Stomach (tissue), 9 donors: ENCODE results near the gene KLKB1. TPM values are rescaled to one million over a fixed set of nuclear protein-coding genes. Genes with fewer than 3 reads are reported as not detected.

ENCODE experiments used
- DNase-seq, 2 donors: peaks; one replicate each; pipeline versions ENCODE4 v3.0.0 to v3.0.0-alpha.2; 2013 to 2019
- H3K27ac ChIP-seq, 5 donors: fragments of 200-600 bp in 4 of 5; sonication (generic) in 4 of 5; one replicate each; pipeline ENCODE4 v1.5.1; 2013 to 2019; ENCODE audit warnings: mild to moderate bottlenecking in 1 of 5, moderate library complexity in 1 of 5
- H3K27me3 ChIP-seq, 3 donors: fragments of 200-600 bp; sonication (generic); one replicate each; pipeline ENCODE4 v1.5.1; 2017 to 2019; ENCODE audit warnings: mixed run types in 1 of 3
- H3K36me3 ChIP-seq, 4 donors: fragments of 200-600 bp; sonication (generic); 1 replicate in 3 of 4; 2 replicates in 1 of 4; pipeline ENCODE4 v1.5.1; 2016 to 2019
- H3K4me1 ChIP-seq, 4 donors: fragments of 200-600 bp; sonication (generic); one replicate each; pipeline ENCODE4 v1.5.1; 2016 to 2019
- H3K4me3 ChIP-seq, 4 donors: fragments of 200-600 bp; sonication (generic) in 3 of 4; one replicate each; pipeline ENCODE4 v1.5.1; 2016 to 2019; ENCODE audit warnings: mild to moderate bottlenecking in 1 of 4
- H3K9me3 ChIP-seq, 4 donors: fragments of 200-600 bp; sonication (generic); one replicate each; pipeline ENCODE4 v1.5.1; 2016 to 2019
- CTCF ChIP-seq, 7 experiments: fragments of 450-650 bp in 4 of 7; fragments of 200-600 bp in 3 of 7; sonication (generic) in 3 of 7; IDR thresholded peaks; one replicate each; pipeline ENCODE4 v1.5.1; 2016 to 2019; ENCODE audit warnings: antibody characterized with exemption in 7 of 7, control low read depth in 2 of 7, mild to moderate bottlenecking in 1 of 7
- EP300 ChIP-seq: sonication (generic); formaldehyde crosslinking; IDR thresholded peaks from one replicate; pipeline ENCODE4 v1.6.1; 2017; ENCODE audit warnings: antibody characterized with exemption
- POLR2A ChIP-seq, 4 donors: fragments of 450-650 bp; IDR thresholded peaks; one replicate each; pipeline ENCODE4 v1.6.1; 2016; ENCODE audit warnings: antibody characterized with exemption in 4 of 4, control low read depth in 2 of 4, mild to moderate bottlenecking in 1 of 4, moderate library complexity in 1 of 4
- POLR2AphosphoS5 ChIP-seq, 3 donors: sonication (generic); formaldehyde crosslinking; IDR thresholded peaks; one replicate each; pipeline ENCODE4 v1.6.1; 2016; ENCODE audit warnings: antibody characterized with exemption in 3 of 3
- WGBS, 5 donors: extraction: QIAGEN DNeasy Blood & Tissue Kit in 3 of 5; methylation state at CpG; one replicate each; pipeline versions ENCODE4 v1.1.5 to v1.1.7; 2013 to 2018; 5-methylcytosine and 5-hydroxymethylcytosine counted together
- intact Hi-C: fragments of 100-400 bp; cut with DNase I; formaldehyde crosslinking; loops from one replicate; pipeline ENCODE4 v1.15.1; 2023; ENCODE audit warnings: low total_unique reads
- polyA plus RNA-seq, 3 donors: library from polyadenylated mRNA; stranded (reverse); fragments of 200-250 nt; gene quantifications; one replicate each; pipeline ENCODE4 v1.2.3, GENCODE V29; 2013
- total RNA-seq, 5 donors: library from RNA; depleted of rRNA; stranded (reverse); fragments of >200 nt; gene quantifications; one replicate each; pipeline versions ENCODE4 v1.1.0 to v1.2.3, GENCODE V29; 2014 to 2016
- donor health status: healthy with polysubstance abuse.
- donor health status: Bipolar disorder and iron deficiency.
- donor health status: healthy.

KLKB1 gene
- total and polyA plus RNA-seq, 8 donors = 0.56 to 1.1 (median 0.66) TPM; not detected in 4

GRCh38 chr4:186294160-186294559, 66.9 kb downstream of the KLKB1 start:
- TF ChIP-seq POLR2A (IDR thresholded peaks at IDR 0.05) (no peak), POLR2AphosphoS5 (IDR thresholded peaks at IDR 0.05) (no peak), CTCF (IDR thresholded peaks at IDR 0.05) (no peak)
- no peak for DNase-seq
- Histone ChIP-seq H3K36me3 (no peaks in the 10 kb centered on the region), H3K4me3 (no peak overlapping the region), H3K4me1 (peaks cover 0 to 9% (median 0%) of the 10 kb centered on the region in 4 donors), H3K27me3 (peaks cover 0 to 21% (median 14%) of the 10 kb centered on the region in 3 donors), H3K9me3 (no peaks in the 10 kb centered on the region), H3K27ac (no peak overlapping the region)
- 72 to 89% (median 85%) methylated on average over 9 of the region's 9 CpGs for WGBS, 5 donors
- intact Hi-C loops = loop anchor here (10.0 kb wide), 1 partner anchor 291 kb away; no protein-coding TSS in a partner anchor

DNA sequence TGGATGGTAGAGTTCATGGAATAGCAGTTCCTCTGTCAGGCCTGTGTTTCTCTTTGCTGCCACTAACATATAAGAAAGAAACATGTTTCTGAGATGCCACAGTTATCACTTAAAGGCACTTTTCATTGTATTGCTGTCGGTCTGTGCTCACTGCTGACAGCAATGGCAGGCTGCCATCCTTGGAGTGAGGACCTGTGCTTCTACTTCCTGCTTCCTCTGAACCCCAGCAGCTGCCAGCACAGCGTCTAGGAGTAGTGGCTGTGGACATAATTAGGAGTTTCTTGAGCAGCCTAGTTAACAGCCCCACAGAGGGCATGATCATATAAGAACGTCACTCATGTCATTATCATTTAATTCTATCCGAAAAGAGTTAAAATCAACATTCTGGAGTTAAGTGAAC, 69.2 kb downstream of the KLKB1 start:
- peak in 1 of 2 donors; percentile 37 for DNase-seq
- 40 to 51% (median 45%) methylated on average over 4 of the region's 4 CpGs for WGBS, 5 donors
- no peaks in the 10 kb centered on the region for H3K9me3 ChIP-seq
- H3K4me3 ChIP-seq = no peak overlapping the region
- H3K27ac ChIP-seq = no peak overlapping the region
- peaks cover 0 to 23% (median 14%) of the 10 kb centered on the region in 3 donors for H3K27me3 ChIP-seq
- no peak for TF ChIP-seq EP300
- TF ChIP-seq CTCF (IDR thresholded peaks at IDR 0.05) = no peak
- no peak for TF ChIP-seq POLR2AphosphoS5 (IDR thresholded peaks at IDR 0.05)
- no peak for TF ChIP-seq POLR2A (IDR thresholded peaks at IDR 0.05)
- no peaks in the 10 kb centered on the region for H3K36me3 ChIP-seq
- intact Hi-C loops = loop anchor here (10.0 kb wide), 1 partner anchor 288 kb away; no protein-coding TSS in a partner anchor
- H3K4me1 ChIP-seq = peaks cover 0 to 9% (median 0%) of the 10 kb centered on the region in 4 donors

DNA sequence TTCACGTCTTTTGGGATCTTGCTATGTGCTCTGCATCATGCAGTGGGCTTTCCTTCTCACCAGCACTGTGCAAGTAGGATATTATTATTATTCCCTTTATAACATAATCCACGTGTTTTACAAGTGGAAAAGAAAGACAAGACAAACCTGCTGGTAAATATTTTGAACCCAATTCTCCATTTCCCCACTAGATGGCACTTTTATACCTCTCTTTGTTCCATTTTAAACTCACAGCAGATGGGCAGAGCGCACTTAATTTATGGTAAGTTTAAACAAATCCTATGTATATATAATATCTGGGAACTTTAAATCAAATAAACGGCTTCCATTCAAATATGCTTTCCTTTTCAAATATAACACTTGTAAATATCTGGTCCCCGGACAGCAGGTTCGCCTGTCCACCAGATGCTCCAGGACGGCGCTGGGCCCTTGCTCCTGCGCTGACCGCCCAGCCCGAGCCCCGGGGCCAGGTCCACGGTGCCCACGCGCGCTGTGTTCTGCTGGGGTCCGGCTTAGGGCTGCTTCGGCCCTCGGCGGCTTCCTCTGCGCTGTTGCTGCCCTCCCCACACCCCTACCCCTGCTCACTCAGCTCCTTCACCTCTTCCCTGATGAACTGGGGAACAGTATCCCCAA, 69.8 kb downstream of the KLKB1 start:
- WGBS, 5 donors = 38 to 50% (median 48%) methylated on average over 21 of the region's 21 CpGs
- Histone ChIP-seq H3K27ac (no peak overlapping the region), H3K9me3 (no peaks in the 10 kb centered on the region), H3K4me1 (peaks cover 0 to 9% (median 0%) of the 10 kb centered on the region in 4 donors), H3K36me3 (no peaks in the 10 kb centered on the region), H3K27me3 (peaks cover 0 to 23% (median 14%) of the 10 kb centered on the region in 3 donors), H3K4me3 (no peak overlapping the region)
- TF ChIP-seq EP300 (no peak), CTCF (IDR thresholded peaks at IDR 0.05) (peak in 5 of 7 experiments; percentile 19 to 59 (median 47))
- intact Hi-C loops = loop anchor here (10.0 kb wide), 1 partner anchor 288 kb away; no protein-coding TSS in a partner anchor
- peak in 1 of 2 donors; percentile 79 for DNase-seq

- Histone ChIP-seq H3K27me3 (peaks cover 0 to 23% (median 14%) of the 10 kb centered on the region in 3 donors), H3K27ac (no peak overlapping the region), H3K4me3 (no peak overlapping the region), H3K9me3 (no peaks in the 10 kb centered on the region), H3K4me1 (peaks cover 0 to 9% (median 0%) of the 10 kb centered on the region in 4 donors), H3K36me3 (no peaks in the 10 kb centered on the region)
- no peak for TF ChIP-seq CTCF (IDR thresholded peaks at IDR 0.05)
- no peak for TF ChIP-seq POLR2AphosphoS5 (IDR thresholded peaks at IDR 0.05)
- no peak for TF ChIP-seq EP300
- TF ChIP-seq POLR2A (IDR thresholded peaks at IDR 0.05) = no peak
- peak in 1 of 2 donors; percentile 23 for DNase-seq
- 21 to 40% (median 25%) methylated on average over 34 to 39 of the region's 39 CpGs for WGBS, 5 donors
- intact Hi-C loops = loop anchor here (10.0 kb wide), 1 partner anchor 287 kb away; no protein-coding TSS in a partner anchor
Measured at GRCh38 chr4:186298031-186298647, 70.8 kb downstream of the KLKB1 start.
